Body of pancreas (tissue), 4 donors: ENCODE data around the gene CROCC2. TPM values are rescaled to one million over a fixed set of nuclear protein-coding genes. Genes with fewer than 3 reads are reported as not detected.

Source experiments
- ATAC-seq: fragments of 150-250 bp; one replicate; pipeline ENCODE4 v1.9.1; 2016
- DNase-seq, 4 donors: peaks; one replicate each; pipeline ENCODE4 v3.0.0-alpha.2; 2019
- H3K27ac ChIP-seq, 4 donors: fragments of 200-600 bp; sonication (generic); 1 replicate in 3 of 4; 2 replicates in 1 of 4; pipeline versions ENCODE4 v1.5.1 to v1.6.1; 2016 to 2019; ENCODE audit warnings: mild to moderate bottlenecking in 1 of 4, mixed read lengths in 1 of 4, moderate library complexity in 1 of 4
- H3K27me3 ChIP-seq, 2 donors: fragments of 200-600 bp; sonication (generic); one replicate each; pipeline ENCODE4 v1.6.0; 2016; ENCODE audit warnings: mild to moderate bottlenecking in 1 of 2
- H3K36me3 ChIP-seq, 2 donors: fragments of 200-600 bp; sonication (generic); replicated peaks in 1 of 2; 2 replicates each; pipeline ENCODE4 v1.5.1; 2016; ENCODE audit warnings: low read depth in 2 of 2; ENCODE audit not compliant: insufficient read depth in 1 of 2
- H3K4me1 ChIP-seq: fragments of 200-600 bp; sonication (generic); one replicate; pipeline ENCODE4 v1.6.0; 2016
- H3K4me3 ChIP-seq, 2 donors: fragments of 200-600 bp; sonication (generic); 1 replicate in 1 of 2; 2 replicates in 1 of 2; pipeline ENCODE4 v1.5.1; 2016 to 2019
- H3K9me3 ChIP-seq, 3 donors: fragments of 200-600 bp; sonication (generic); 1 replicate in 2 of 3; 2 replicates in 1 of 3; pipeline ENCODE4 v1.5.1; 2016
- CTCF ChIP-seq, 7 experiments: fragments of 450-650 bp in 4 of 7; fragments of 200-600 bp in 3 of 7; sonication (generic) in 3 of 7; IDR thresholded peaks; one replicate each; pipeline ENCODE4 v1.5.1; 2016 to 2019; ENCODE audit warnings: antibody characterized with exemption in 7 of 7
- POLR2A ChIP-seq, 3 donors: fragments of 450-650 bp; IDR thresholded peaks; one replicate each; pipeline ENCODE4 v1.6.1; 2016; ENCODE audit warnings: antibody characterized with exemption in 3 of 3, mild to moderate bottlenecking in 2 of 3
- WGBS, 2 donors: methylation state at CpG; one replicate each; pipeline ENCODE4 v1.1.5; 2017; 5-methylcytosine and 5-hydroxymethylcytosine counted together
- intact Hi-C: fragments of 100-400 bp; cut with DNase I; formaldehyde crosslinking; loops from one replicate; pipeline ENCODE4 v1.15.1; 2023
- total RNA-seq, 2 donors: library from RNA; depleted of rRNA; stranded (reverse); fragments of >200 nt; gene quantifications; one replicate each; pipeline ENCODE4 v1.1.0, GENCODE V29; 2016

CROCC2 gene
- total RNA-seq = under 1 TPM in 1 of 2 donors, not detected in 1; under 0.01 TPM

GRCh38 chr2:240906141-240906910, at the start of gene CROCC2:
Gene CROCC2, plus strand, starts transcription at chr2:240906336. Its CDS starts 178 bp downstream, at chr2:240906514.
- H3K27me3 ChIP-seq = no peaks in the 10 kb centered on the region
- WGBS, 2 donors = 52 to 84% methylated on average over 5 to 20 of the region's 23 CpGs
- peak within 1 kb of the TSS in 1 of 4 donors; percentile 10 for H3K27ac ChIP-seq
- ATAC-seq (no peak), DNase-seq (no peak)
- H3K4me1 ChIP-seq = peaks cover 9% of the 10 kb centered on the region
- TF ChIP-seq POLR2A (IDR thresholded peaks at IDR 0.05) (no peak), CTCF (IDR thresholded peaks at IDR 0.05) (no peak)
- no peaks in the 10 kb centered on the region for H3K36me3 ChIP-seq
- no peak within 1 kb of the TSS for H3K4me3 ChIP-seq
- intact Hi-C loops = no loop called here
- H3K9me3 ChIP-seq = no peaks in the 10 kb centered on the region

- H3K9me3 ChIP-seq = no peaks in the 10 kb centered on the region
- peaks cover 13% of the 10 kb centered on the region for H3K4me1 ChIP-seq
- H3K27me3 ChIP-seq = no peaks in the 10 kb centered on the region
- H3K4me3 ChIP-seq = no peak overlapping the region
- no peaks in the 10 kb centered on the region for H3K36me3 ChIP-seq
- WGBS, 2 donors = 46 to 71% methylated on average over 13 to 21 of the region's 21 CpGs
- H3K27ac ChIP-seq = peak overlapping the region in 3 of 4 donors; percentile 15 to 44 (median 23)
- intact Hi-C loops = no loop called here
- DNase-seq = peak; percentile 53 to 82 (median 76)
- ATAC-seq = peak; percentile 85
- TF ChIP-seq POLR2A (IDR thresholded peaks at IDR 0.05) = no peak
Measured at GRCh38 chr2:240857039-240858008, 48.8 kb upstream of the CROCC2 start.

GRCh38 chr2:240858321-240858720, 47.8 kb upstream of the CROCC2 start:
- WGBS, 2 donors = 95 to 97% methylated on average over 13 of the region's 13 CpGs
- intact Hi-C loops = no loop called here

GRCh38 chr2:240858871-240859270, 47.3 kb upstream of the CROCC2 start:
- Histone ChIP-seq H3K9me3 (no peaks in the 10 kb centered on the region), H3K27ac (no peak overlapping the region), H3K4me3 (no peak overlapping the region), H3K27me3 (no peaks in the 10 kb centered on the region), H3K4me1 (peaks cover 13% of the 10 kb centered on the region), H3K36me3 (no peaks in the 10 kb centered on the region)
- ATAC-seq = no peak
- 89 to 93% methylated on average over 9 to 10 of the region's 10 CpGs for WGBS, 2 donors
- intact Hi-C loops = no loop called here
- no peak for TF ChIP-seq POLR2A (IDR thresholded peaks at IDR 0.05)
- DNase-seq = no peak

More at GRCh38 chr2:240858321-240858720, 47.8 kb upstream of the CROCC2 start:
- Histone ChIP-seq H3K27ac (no peak overlapping the region), H3K4me1 (peaks cover 13% of the 10 kb centered on the region), H3K36me3 (no peaks in the 10 kb centered on the region), H3K4me3 (no peak overlapping the region), H3K9me3 (no peaks in the 10 kb centered on the region), H3K27me3 (no peaks in the 10 kb centered on the region)
- ATAC-seq = no peak
- no peak for DNase-seq
- TF ChIP-seq POLR2A (IDR thresholded peaks at IDR 0.05) = no peak
- no peak for TF ChIP-seq CTCF (IDR thresholded peaks at IDR 0.05)

GRCh38 chr2:240861547-240861946, 44.6 kb upstream of the CROCC2 start:
- no peaks in the 10 kb centered on the region for H3K9me3 ChIP-seq
- no peaks in the 10 kb centered on the region for H3K27me3 ChIP-seq
- no peak overlapping the region for H3K27ac ChIP-seq
- no peak for DNase-seq
- no peak for ATAC-seq
- H3K4me3 ChIP-seq = no peak overlapping the region
- peaks cover 13% of the 10 kb centered on the region for H3K4me1 ChIP-seq
- no peaks in the 10 kb centered on the region for H3K36me3 ChIP-seq
- WGBS, 2 donors = 61 to 81% methylated on average over 2 of the region's 2 CpGs
- intact Hi-C loops = no loop called here
- TF ChIP-seq CTCF (IDR thresholded peaks at IDR 0.05) (no peak), POLR2A (IDR thresholded peaks at IDR 0.05) (no peak)
